BE2C (cell line): ENCODE results near the gene ABCG8.

Experiments used
- DNase-seq: peaks from one replicate; pipeline ENCODE4 v3.0.0-alpha.2; 2020
- H3K27me3 ChIP-seq: fragments of 250-450 bp; sonication (Bioruptor Pico); 2 replicates; pipeline ENCODE4 v1.5.1; 2020; ENCODE audit warnings: mild to moderate bottlenecking
- H3K36me3 ChIP-seq: fragments of 250-450 bp; sonication (Bioruptor Pico); 2 replicates; pipeline ENCODE4 v1.5.1; 2020; ENCODE audit warnings: mild to moderate bottlenecking
- H3K4me1 ChIP-seq: fragments of 250-450 bp; sonication (Bioruptor Pico); 2 replicates; pipeline ENCODE4 v1.5.1; 2020
- H3K4me3 ChIP-seq: 2 replicates; pipeline ENCODE4 v1.5.1; 2011; ENCODE audit warnings: low read depth, low read length
- H3K9me3 ChIP-seq: fragments of 250-450 bp; sonication (Bioruptor Pico); 2 replicates; pipeline ENCODE4 v1.5.1; 2020
- CTCF ChIP-seq: IDR thresholded peaks from 2 replicates; pipeline ENCODE4 v1.5.1; 2012; ENCODE audit warnings: mild to moderate bottlenecking, low read depth, low read length

Gene ABCG8

GRCh38 chr2:43882312-43882711 lies 43.5 kb downstream of the ABCG8 start:
- H3K9me3 ChIP-seq = no peaks in the 10 kb centered on the region
- DNase-seq = no peak
- H3K4me1 ChIP-seq = no peaks in the 10 kb centered on the region
- TF ChIP-seq CTCF = no peak
- no peak overlapping the region for H3K4me3 ChIP-seq
- H3K36me3 ChIP-seq = peaks cover 17% of the 10 kb centered on the region
- H3K27me3 ChIP-seq = no peaks in the 10 kb centered on the region

GRCh38 chr2:43884689-43885088 lies 45.9 kb downstream of the ABCG8 start:
- DNase-seq = no peak
- Histone ChIP-seq H3K4me1 (no peaks in the 10 kb centered on the region), H3K9me3 (no peaks in the 10 kb centered on the region), H3K4me3 (no peak overlapping the region), H3K27me3 (no peaks in the 10 kb centered on the region), H3K36me3 (peaks cover 38% of the 10 kb centered on the region)
- no peak for TF ChIP-seq CTCF

GRCh38 chr2:43885132-43885632 lies 46.4 kb downstream of the ABCG8 start:
- no peaks in the 10 kb centered on the region for H3K9me3 ChIP-seq
- no peaks in the 10 kb centered on the region for H3K4me1 ChIP-seq
- H3K36me3 ChIP-seq = peaks cover 43% of the 10 kb centered on the region
- no peak for TF ChIP-seq CTCF
- DNase-seq = no peak
- no peak overlapping the region for H3K4me3 ChIP-seq
- no peaks in the 10 kb centered on the region for H3K27me3 ChIP-seq

GRCh38 chr2:43887176-43887575 lies 48.4 kb downstream of the ABCG8 start:
- Histone ChIP-seq H3K9me3 (no peaks in the 10 kb centered on the region), H3K4me3 (no peak overlapping the region), H3K36me3 (peaks cover 63% of the 10 kb centered on the region), H3K4me1 (no peaks in the 10 kb centered on the region), H3K27me3 (no peaks in the 10 kb centered on the region)
- DNase-seq = no peak
- no peak for TF ChIP-seq CTCF

- no peak for DNase-seq
- Histone ChIP-seq H3K36me3 (peaks cover 86% of the 10 kb centered on the region), H3K27me3 (no peaks in the 10 kb centered on the region), H3K4me1 (no peaks in the 10 kb centered on the region), H3K9me3 (no peaks in the 10 kb centered on the region), H3K4me3 (no peak overlapping the region)
- no peak for TF ChIP-seq CTCF
Measured at GRCh38 chr2:43889416-43889815, 50.6 kb downstream of the ABCG8 start.

- no peak overlapping the region for H3K4me3 ChIP-seq
- no peaks in the 10 kb centered on the region for H3K9me3 ChIP-seq
- no peaks in the 10 kb centered on the region for H3K4me1 ChIP-seq
- TF ChIP-seq CTCF = no peak
- DNase-seq = no peak
- H3K27me3 ChIP-seq = no peaks in the 10 kb centered on the region
- H3K36me3 ChIP-seq = peaks cover 93% of the 10 kb centered on the region
Measured at GRCh38 chr2:43890855-43891254, 52.1 kb downstream of the ABCG8 start.
